NCI-H2227 (cell line): ENCODE results near the gene PARP3.
"Not testable (repeated sequence)": the region's sequence is repeated elsewhere in the genome, so short reads cannot be mapped to it uniquely, and the experiment has no call there.

Source experiments
- DNase-seq: peaks from one replicate; lab custom pipeline; 2025; ENCODE audit not compliant: unreplicated experiment; lab: John Stamatoyannopoulos, UW

PARP3 gene

DNA sequence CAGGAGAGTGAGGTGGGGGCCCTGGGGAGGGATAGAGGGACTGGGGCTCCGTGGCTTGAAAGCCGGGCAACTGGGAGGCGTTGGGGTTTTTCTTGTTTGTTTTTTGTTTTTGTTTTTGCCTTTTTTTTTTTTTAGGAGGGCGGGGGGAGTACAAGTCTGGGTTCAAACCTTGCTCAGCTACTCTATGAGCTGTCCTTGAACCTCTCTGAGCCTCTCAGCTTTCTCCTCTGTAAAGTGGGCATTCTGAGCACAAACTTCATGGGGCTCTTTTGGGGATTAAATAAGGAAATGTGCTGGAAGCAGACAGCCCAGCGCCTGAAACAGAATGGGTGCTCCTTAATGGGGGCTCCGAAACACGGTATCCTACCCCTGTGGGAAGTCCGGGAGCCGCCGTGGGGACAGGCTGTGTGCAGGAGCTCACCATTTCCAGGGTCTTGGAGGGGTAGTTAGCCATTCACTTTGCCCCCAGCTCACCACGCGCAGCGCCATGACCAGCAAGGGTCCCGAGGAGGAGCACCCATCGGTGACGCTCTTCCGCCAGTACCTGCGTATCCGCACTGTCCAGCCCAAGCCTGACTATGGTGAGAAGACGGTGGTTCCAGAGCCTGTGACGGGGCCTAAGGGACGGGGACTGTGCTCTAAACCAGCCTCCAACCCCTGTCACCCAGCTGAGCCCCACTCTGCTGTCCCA, 41.6 kb downstream of the PARP3 start:
- DNase-seq = no peak

DNA sequence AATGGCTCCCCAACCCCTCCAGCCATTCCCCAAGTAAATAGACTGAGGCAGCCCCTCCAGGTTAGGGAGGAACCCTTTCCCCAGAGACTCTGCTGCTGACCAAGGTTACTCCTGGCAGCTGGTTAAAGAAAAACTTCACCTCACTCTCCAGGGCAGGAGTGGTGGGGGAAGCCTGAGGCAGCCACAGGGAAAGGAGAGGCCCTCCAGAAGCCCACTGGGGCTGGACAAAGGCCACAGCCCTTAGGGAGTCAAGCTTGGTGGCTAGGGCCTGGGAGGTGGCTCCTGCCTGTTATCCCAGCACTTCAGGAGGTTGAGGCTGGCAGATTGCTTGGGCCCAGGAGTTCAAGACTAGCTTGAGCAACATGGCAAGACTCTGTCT, 42.1 kb downstream of the PARP3 start:
- DNase-seq = no peak

DNA sequence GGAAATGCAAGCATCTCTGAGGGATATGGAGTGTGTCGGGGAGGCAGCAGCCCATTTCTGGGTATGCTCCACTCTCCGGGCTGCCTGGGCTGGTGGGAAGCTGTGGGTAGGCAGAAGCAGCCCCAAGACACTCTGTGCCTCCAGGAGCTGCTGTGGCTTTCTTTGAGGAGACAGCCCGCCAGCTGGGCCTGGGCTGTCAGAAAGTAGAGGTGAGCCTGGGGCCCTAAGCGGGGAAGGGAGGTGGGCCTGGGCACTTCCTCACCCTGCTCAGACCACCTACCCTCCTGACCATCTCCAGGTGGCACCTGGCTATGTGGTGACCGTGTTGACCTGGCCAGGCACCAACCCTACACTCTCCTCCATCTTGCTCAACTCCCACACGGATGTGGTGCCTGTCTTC, 42.9 kb downstream of the PARP3 start:
- DNase-seq = no peak

DNA sequence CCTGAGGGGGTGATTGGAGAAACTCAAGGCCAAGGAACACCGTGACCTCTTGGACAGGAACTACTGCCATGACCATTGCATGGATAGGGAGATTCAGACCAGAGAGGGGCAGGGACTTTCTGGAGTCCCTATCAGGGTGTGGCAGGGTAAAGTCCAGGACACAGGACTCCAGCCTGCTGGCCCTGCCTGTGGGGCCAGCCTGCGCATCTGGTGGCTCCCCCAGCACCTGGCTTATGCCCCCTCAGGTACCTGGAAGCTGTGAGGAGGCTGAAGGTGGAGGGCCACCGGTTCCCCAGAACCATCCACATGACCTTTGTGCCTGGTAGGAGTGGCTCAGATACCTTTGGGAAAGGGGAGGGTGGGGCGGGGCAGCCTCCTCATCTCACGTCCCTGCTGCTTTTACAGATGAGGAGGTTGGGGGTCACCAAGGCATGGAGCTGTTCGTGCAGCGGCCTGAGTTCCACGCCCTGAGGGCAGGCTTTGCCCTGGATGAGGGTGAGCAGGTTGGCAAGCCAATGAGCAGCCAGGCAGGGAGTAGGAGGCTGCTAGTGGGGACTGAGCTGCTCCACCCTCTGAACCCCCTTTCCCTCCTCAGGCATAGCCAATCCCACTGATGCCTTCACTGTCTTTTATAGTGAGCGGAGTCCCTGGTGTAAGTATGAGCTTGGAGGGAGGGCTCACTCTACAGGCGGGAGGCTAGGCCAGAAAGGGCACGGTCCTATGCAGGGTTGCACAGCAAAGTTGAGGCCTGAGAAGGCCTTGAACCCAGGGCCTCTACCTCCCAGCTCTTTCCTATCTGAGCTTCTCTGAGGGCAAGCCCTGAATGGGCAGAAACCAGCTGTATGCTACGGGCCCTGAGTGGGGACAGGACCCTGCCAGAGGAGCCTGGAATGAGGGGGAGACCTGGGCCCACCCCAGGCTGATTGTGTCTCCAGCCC, 44.1 kb downstream of the PARP3 start:
- no peak for DNase-seq

DNA sequence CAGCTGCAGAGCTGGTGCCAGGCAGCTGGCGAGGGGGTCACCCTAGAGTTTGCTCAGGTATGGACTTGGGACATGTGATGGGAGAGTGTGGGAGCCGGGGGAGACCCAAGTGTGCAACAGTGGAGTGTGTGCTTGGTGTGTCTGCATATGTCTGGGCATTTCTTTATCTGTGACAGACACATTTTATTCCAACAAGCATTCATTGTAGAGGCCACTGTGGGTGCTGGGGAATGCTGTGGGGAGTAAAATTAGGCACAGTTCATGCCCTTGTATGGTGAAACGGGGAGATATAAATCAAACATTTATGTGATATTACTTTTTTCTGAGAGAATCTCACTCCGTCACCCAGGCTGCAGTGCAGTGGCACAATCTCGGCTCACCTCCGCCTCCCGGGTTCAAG, 45.4 kb downstream of the PARP3 start:
- no peak for DNase-seq

- DNase-seq = no peak
Observed at GRCh38 chr3:51988286-51989146, 46.4 kb downstream of the PARP3 start.

GRCh38 chr3:51990501-51990971, 48.4 kb downstream of the PARP3 start:
- DNase-seq = not testable (repeated sequence)

DNA sequence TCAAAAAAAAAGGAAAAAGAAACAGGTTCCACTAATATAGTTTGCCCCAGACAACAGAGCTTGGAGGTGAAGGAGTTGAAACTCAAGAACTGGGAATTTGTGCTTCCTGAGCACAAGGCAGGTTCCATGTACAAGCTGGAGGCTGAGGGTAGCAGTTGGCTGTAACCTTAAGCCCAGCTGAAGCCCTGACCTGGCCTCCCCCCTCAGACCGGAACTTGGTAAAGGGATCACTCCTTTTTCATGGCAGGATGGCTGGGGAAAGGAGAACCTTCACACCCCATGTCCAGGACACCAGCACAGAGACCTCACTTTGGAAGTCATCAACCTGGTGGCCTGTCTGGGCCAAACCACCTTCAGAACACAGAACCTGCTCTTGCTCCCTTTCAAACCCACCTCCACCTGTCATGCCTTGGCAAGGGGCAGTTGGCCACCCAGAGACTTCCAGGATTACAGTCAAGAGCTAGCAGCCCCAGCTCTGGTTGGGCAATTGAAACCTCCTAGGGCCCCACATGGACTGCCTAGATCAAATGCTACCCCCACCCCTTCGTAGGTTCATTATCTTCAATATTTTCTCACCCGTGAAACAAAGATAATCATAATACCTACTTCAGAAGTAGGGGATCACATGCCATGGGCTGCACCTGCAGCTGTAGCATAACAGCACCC, 50.0 kb downstream of the PARP3 start:
- no peak for DNase-seq

- not testable (repeated sequence) for DNase-seq
Observed at GRCh38 chr3:51993657-51994056, 51.5 kb downstream of the PARP3 start.

DNA sequence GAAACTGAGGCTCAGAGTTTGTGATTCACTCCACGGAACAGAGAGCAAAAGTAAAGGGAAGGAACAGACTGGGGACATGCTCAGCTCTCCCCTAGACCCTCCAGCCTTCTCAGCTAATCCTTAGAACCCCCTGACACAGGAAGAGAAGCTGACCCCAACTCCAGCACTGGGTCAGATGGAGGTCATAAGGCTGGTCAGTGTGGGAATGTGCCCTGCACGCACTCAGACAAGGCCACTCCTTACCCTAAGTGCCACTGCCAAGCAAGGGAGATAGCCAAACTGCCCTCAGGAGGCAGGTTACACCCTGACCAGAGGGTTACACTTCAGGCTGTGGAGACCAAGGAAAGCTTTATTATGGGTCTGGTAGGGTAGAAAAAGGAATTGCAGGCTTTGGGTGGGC, 52.4 kb downstream of the PARP3 start:
- no peak for DNase-seq

GRCh38 chr3:51995346-51996163, 53.4 kb downstream of the PARP3 start, which contains the start of gene RPL29:
Gene RPL29, minus strand, starts transcription at chr3:51995895. Its CDS starts 434 bp downstream, at chr3:51995461.
- peak; percentile 92 for DNase-seq

- no peak for DNase-seq
Observed at GRCh38 chr3:51997172-51997571, 55.0 kb downstream of the PARP3 start.

DNA sequence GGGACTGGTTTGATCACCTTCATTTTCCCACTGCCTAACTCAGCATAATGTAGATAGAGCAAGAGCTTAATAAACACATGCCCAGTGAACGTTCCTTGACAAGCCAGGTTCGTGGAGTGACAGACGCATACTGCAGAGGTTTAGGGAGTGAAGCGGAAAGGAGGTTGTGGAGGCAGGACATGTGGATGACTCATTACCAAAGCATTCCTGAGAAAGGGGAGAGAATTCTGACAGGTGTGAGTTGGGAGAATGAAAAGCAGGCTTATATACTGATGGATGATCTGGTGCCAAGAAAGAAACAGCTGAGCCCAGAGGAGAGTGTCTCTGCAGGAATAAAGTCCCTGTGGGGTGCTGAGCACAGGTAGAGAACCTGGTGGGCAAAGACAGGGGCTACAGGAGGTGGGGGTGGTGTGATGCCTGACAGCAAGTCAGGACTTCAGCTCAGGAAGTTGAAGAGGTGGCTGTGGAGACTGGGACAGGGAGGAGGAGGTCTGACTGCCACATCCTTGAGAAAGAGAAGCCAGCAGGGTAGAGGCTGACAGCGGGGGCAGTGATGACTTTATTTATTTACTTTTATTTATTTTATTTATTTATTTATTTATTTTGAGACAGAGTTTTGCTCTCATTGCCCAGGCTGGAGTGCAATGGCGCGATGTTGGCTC, 55.9 kb downstream of the PARP3 start:
- DNase-seq = no peak
